ENCODE measurements around the gene BFSP1.

Gene BFSP1

GRCh38 chr20:17557675-17558006, 26.5 kb upstream of the BFSP1 start:
- no peak for DNase-seq (ENCODE audit: low spot score)

- DNase-seq (ENCODE audit: low spot score) = no peak
These were observed 25.9 kb upstream of the BFSP1 start for GRCh38 chr20:17556837-17557674.

GRCh38 chr20:17555106-17555505, 23.9 kb upstream of the BFSP1 start:
- DNase-seq (ENCODE audit: low spot score) = no peak

- no peak for DNase-seq (ENCODE audit: low spot score)
These were observed 18.0 kb upstream of the BFSP1 start for GRCh38 chr20:17549131-17549530.

GRCh38 chr20:17545127-17545526, 13.9 kb upstream of the BFSP1 start:
- no peak for DNase-seq (ENCODE audit: low spot score)

GRCh38 chr20:17543531-17544131, 12.5 kb upstream of the BFSP1 start:
- DNase-seq (ENCODE audit: low spot score) = no peak

- DNase-seq (ENCODE audit: low spot score) = no peak
These were observed 11.8 kb upstream of the BFSP1 start for GRCh38 chr20:17542993-17543412.

- DNase-seq (ENCODE audit: low spot score) = no peak
These were observed 11.3 kb upstream of the BFSP1 start for GRCh38 chr20:17542481-17542880.

- DNase-seq (ENCODE audit: low spot score) = no peak
These were observed 10.8 kb upstream of the BFSP1 start for GRCh38 chr20:17541996-17542395.

GRCh38 chr20:17541596-17541995, 10.4 kb upstream of the BFSP1 start:
- no peak for DNase-seq (ENCODE audit: low spot score)

- DNase-seq (ENCODE audit: low spot score) = no peak
These were observed 7.5 kb upstream of the BFSP1 start for GRCh38 chr20:17538517-17539170.

- DNase-seq (ENCODE audit: low spot score) = no peak
These were observed 6.8 kb upstream of the BFSP1 start for GRCh38 chr20:17537959-17538358.

- DNase-seq (ENCODE audit: low spot score) = peak; percentile 58
These were observed 5.8 kb upstream of the BFSP1 start for GRCh38 chr20:17536944-17537444.

- no peak for DNase-seq (ENCODE audit: low spot score)
These were observed 2.9 kb upstream of the BFSP1 start for GRCh38 chr20:17534077-17534476.

- peak; percentile 15 for DNase-seq (ENCODE audit: low spot score)
These were observed 2.2 kb upstream of the BFSP1 start for GRCh38 chr20:17533396-17533795.

- no peak for DNase-seq (ENCODE audit: low spot score)
These were observed 466 bp upstream of the BFSP1 start for GRCh38 chr20:17531665-17532025.

GRCh38 chr20:17530153-17530552, 1.0 kb downstream of the BFSP1 start:
- no peak for DNase-seq (ENCODE audit: low spot score)

GRCh38 chr20:17529586-17529985, 1.6 kb downstream of the BFSP1 start:
- DNase-seq (ENCODE audit: low spot score) = no peak

- no peak for DNase-seq (ENCODE audit: low spot score)
These were observed 5.5 kb downstream of the BFSP1 start for GRCh38 chr20:17525650-17526049.

- no peak for DNase-seq (ENCODE audit: low spot score)
These were observed 6.0 kb downstream of the BFSP1 start for GRCh38 chr20:17525132-17525531.

- DNase-seq (ENCODE audit: low spot score) = no peak
These were observed 6.6 kb downstream of the BFSP1 start for GRCh38 chr20:17524560-17524959.

- no peak for DNase-seq (ENCODE audit: low spot score)
These were observed 7.9 kb downstream of the BFSP1 start for GRCh38 chr20:17523326-17523725.

- no peak for DNase-seq (ENCODE audit: low spot score)
These were observed 8.7 kb downstream of the BFSP1 start for GRCh38 chr20:17522528-17522927.

Measured in hematopoietic multipotent progenitor cell treated with erythropoietin and hydrocortisone succinate and interleukin-3 and kit ligand, for 15 days (in vitro differentiated cells).